Epithelial cell of proximal tubule (primary cell): ENCODE results near the gene NBEA. TPM values are rescaled to one million over a fixed set of nuclear protein-coding genes. Genes with fewer than 3 reads are reported as not detected.

ENCODE experiments used
- DNase-seq: peaks from one replicate; pipeline ENCODE4 v3.0.0-alpha.2; 2011; ENCODE audit warnings: low read depth
- H3K4me3 ChIP-seq: 2 replicates; pipeline ENCODE4 v1.5.1; 2011; ENCODE audit warnings: low read depth, mild to moderate bottlenecking, low read length
- CTCF ChIP-seq: conservative IDR thresholded peaks from 2 replicates; pipeline ENCODE4 v1.5.1; 2012; ENCODE audit warnings: low read depth, mild to moderate bottlenecking, low read length
- total RNA-seq: library from RNA; depleted of rRNA; stranded (reverse); fragments of >200 nt; gene quantifications from 2 replicates; pipeline ENCODE4 v1.2.3, GENCODE V29; 2015

Gene NBEA
- total RNA-seq, 1 donor from 2014 or later = 2.7 TPM

- no peak overlapping the region for H3K4me3 ChIP-seq
- no peak for TF ChIP-seq CTCF
- DNase-seq = no peak
Observed at GRCh38 chr13:35720290-35720689, 778.2 kb downstream of the NBEA start.

GRCh38 chr13:35720690-35721554 lies 778.9 kb downstream of the NBEA start:
- H3K4me3 ChIP-seq = peak overlapping the region; percentile 42
- DNase-seq = no peak
- TF ChIP-seq CTCF = peak; percentile 97
